Mesodermal cell (in vitro differentiated cells): ENCODE data around the gene MYO7B.

Experiments
- H3K27ac ChIP-seq: 2 replicates; pipeline ENCODE4 v1.7.0; 2013; ENCODE audit warnings: mild to moderate bottlenecking, low read depth, low read length, moderate library complexity; ENCODE audit not compliant: severe bottlenecking
- H3K36me3 ChIP-seq: 2 replicates; pipeline ENCODE4 v1.7.1; 2013; ENCODE audit warnings: mild to moderate bottlenecking, low read length, moderate library complexity; ENCODE audit not compliant: control insufficient read depth, insufficient read depth
- H3K4me1 ChIP-seq: one replicate; pipeline ENCODE4 v1.7.1; 2013; ENCODE audit warnings: mild to moderate bottlenecking, low read length; ENCODE audit not compliant: insufficient read depth, control insufficient read depth, poor library complexity, severe bottlenecking
- H3K4me3 ChIP-seq: 2 replicates; pipeline ENCODE4 v1.7.0; 2013; ENCODE audit warnings: low read length, control low read depth, mild to moderate bottlenecking; ENCODE audit not compliant: insufficient read depth, poor library complexity, severe bottlenecking; ENCODE audit errors: extremely low read depth
- H3K9me3 ChIP-seq: 2 replicates; pipeline ENCODE4 v1.7.1; 2013; ENCODE audit warnings: mild to moderate bottlenecking, low read length, moderate library complexity; ENCODE audit not compliant: control insufficient read depth
- WGBS, 2 experiments: methylation state at CpG; one replicate each; pipeline ENCODE4 v1.1.5; 2013; ENCODE audit warnings: missing lambda C conversion rate in 2 of 2; ENCODE audit not compliant: insufficient coverage in 2 of 2; 5-methylcytosine and 5-hydroxymethylcytosine counted together

The MYO7B gene

DNA sequence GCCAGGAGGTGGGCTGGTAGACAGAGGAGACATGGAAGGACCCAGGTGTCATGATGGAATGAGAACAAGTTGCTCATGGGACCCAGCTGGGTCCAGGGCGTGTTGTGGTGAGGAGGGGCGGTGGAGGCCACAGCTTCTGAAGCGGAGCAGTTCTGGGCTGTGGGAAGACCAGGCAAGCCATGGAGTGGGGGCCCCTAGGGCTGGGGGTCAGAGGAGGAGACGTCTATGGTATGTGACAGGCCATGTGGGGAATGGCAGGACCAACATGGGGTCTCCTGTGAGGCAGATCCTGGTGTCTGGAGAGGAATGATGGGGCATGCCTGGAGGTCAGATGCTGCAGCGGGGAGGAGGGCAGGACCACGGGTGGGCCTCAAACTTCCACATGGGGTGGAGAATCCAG is 16.9 kb downstream of the MYO7B start:
- H3K4me1 ChIP-seq = no peaks in the 10 kb centered on the region
- 87 to 90% methylated on average over 5 to 6 of the region's 6 CpGs for WGBS, 2 experiments

DNA sequence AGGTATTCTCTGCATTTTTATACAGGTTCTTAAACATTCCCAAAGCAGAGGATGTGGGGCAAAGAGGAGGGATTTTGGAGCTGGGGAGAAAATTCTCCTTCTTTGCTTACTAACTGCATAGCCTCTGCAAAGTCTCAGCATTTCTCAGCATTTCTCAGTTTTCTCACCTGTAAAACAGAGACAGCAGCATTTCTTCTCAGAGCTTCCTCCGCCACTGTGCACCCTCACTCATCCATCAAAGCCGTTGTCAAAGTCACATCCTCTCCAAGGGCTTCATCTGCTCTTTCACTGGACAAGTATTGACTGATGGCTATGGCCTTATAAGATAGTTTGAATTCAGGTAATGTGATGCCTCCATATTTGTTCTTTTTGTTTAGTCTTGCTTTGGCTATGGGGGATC is 17.4 kb downstream of the MYO7B start:
- Histone ChIP-seq H3K9me3 (no peaks in the 10 kb centered on the region), H3K27ac (no peak overlapping the region), H3K4me1 (no peaks in the 10 kb centered on the region), H3K4me3 (no peak overlapping the region), H3K36me3 (no peaks in the 10 kb centered on the region)
- 86% methylated on average over 2 of the region's 2 CpGs; no CpG with 5 or more reads in 1 of the 2 experiments for WGBS, 2 experiments

More for the DNA sequence above, 16.9 kb downstream of the MYO7B start:
- no peak overlapping the region for H3K4me3 ChIP-seq
- H3K27ac ChIP-seq = no peak overlapping the region
- no peaks in the 10 kb centered on the region for H3K36me3 ChIP-seq
- no peaks in the 10 kb centered on the region for H3K9me3 ChIP-seq

DNA sequence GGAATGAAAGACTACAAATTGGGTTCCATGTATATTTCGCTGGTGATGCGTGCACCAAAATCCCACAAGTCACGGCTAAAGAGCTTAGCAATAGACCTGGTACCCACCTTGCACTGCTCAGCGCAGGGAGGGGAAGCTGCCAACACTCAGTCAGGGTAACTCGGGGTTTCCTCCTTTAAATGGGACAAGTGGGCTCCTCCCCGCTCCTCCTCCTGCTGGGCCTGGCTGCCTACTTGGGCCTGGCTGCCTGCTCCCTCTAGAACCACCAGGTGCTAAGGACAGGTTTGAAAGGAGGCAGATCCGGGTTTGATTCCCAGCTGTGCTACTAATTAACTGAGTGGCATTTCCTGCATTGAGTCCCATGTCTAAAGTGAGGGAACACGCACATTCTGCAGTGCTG is 23.4 kb downstream of the MYO7B start:
- H3K36me3 ChIP-seq = no peaks in the 10 kb centered on the region
- H3K9me3 ChIP-seq = no peaks in the 10 kb centered on the region
- no peak overlapping the region for H3K27ac ChIP-seq
- no peaks in the 10 kb centered on the region for H3K4me1 ChIP-seq
- WGBS, 2 experiments = 85 to 91% methylated on average over 7 to 8 of the region's 8 CpGs
- H3K4me3 ChIP-seq = no peak overlapping the region

- Histone ChIP-seq H3K4me3 (no peak overlapping the region), H3K36me3 (no peaks in the 10 kb centered on the region)
- 69 to 89% methylated on average over 4 of the region's 5 CpGs for WGBS, 2 experiments
Observed at GRCh38 chr2:127559454-127559853, 24.0 kb downstream of the MYO7B start.

GRCh38 chr2:127560201-127560930 is 24.9 kb downstream of the MYO7B start:
- no peaks in the 10 kb centered on the region for H3K36me3 ChIP-seq
- H3K4me1 ChIP-seq = no peaks in the 10 kb centered on the region
- H3K27ac ChIP-seq = no peak overlapping the region
- no peak overlapping the region for H3K4me3 ChIP-seq
- no peaks in the 10 kb centered on the region for H3K9me3 ChIP-seq
- WGBS, 2 experiments = 86 to 96% methylated on average over 8 to 13 of the region's 13 CpGs

More at GRCh38 chr2:127559454-127559853, 24.0 kb downstream of the MYO7B start:
- H3K9me3 ChIP-seq = no peaks in the 10 kb centered on the region
- no peaks in the 10 kb centered on the region for H3K4me1 ChIP-seq
- no peak overlapping the region for H3K27ac ChIP-seq

- Histone ChIP-seq H3K9me3 (no peaks in the 10 kb centered on the region), H3K4me3 (no peak overlapping the region), H3K4me1 (no peaks in the 10 kb centered on the region), H3K36me3 (no peaks in the 10 kb centered on the region), H3K27ac (no peak overlapping the region)
- WGBS, 2 experiments = 88 to 98% methylated on average over 5 of the region's 5 CpGs
Observed at GRCh38 chr2:127560931-127561280, 25.4 kb downstream of the MYO7B start.

DNA sequence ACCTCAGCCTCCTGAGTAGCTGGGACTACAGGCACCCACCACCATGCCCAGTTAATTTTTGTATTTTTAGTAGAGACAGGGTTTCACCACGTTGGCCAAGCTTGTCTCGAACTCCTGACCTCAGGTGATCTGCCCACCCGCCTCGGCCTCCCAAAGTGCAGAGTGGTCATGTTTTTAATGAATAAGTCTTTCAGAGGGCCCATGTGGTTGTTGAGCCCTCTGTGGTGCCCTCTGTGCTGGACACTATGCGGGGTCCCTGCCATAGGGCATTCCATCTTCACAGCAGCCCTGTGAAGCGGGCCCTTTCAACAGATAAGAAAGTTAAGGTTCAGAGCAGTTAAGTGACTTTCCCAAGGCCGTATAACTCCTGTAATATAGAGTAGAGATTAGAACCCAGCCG is 25.9 kb downstream of the MYO7B start:
- no peaks in the 10 kb centered on the region for H3K4me1 ChIP-seq
- WGBS, 2 experiments = 89 to 93% methylated on average over 4 to 7 of the region's 8 CpGs
- H3K27ac ChIP-seq = no peak overlapping the region
- H3K36me3 ChIP-seq = no peaks in the 10 kb centered on the region
- H3K9me3 ChIP-seq = no peaks in the 10 kb centered on the region
- no peak overlapping the region for H3K4me3 ChIP-seq

- Histone ChIP-seq H3K4me3 (no peak overlapping the region), H3K27ac (no peak overlapping the region), H3K36me3 (no peaks in the 10 kb centered on the region), H3K4me1 (no peaks in the 10 kb centered on the region), H3K9me3 (no peaks in the 10 kb centered on the region)
- 100% methylated on average over 1 of the region's 2 CpGs; no CpG with 5 or more reads in 1 of the 2 experiments for WGBS, 2 experiments
Observed at GRCh38 chr2:127562936-127563335, 27.5 kb downstream of the MYO7B start.

DNA sequence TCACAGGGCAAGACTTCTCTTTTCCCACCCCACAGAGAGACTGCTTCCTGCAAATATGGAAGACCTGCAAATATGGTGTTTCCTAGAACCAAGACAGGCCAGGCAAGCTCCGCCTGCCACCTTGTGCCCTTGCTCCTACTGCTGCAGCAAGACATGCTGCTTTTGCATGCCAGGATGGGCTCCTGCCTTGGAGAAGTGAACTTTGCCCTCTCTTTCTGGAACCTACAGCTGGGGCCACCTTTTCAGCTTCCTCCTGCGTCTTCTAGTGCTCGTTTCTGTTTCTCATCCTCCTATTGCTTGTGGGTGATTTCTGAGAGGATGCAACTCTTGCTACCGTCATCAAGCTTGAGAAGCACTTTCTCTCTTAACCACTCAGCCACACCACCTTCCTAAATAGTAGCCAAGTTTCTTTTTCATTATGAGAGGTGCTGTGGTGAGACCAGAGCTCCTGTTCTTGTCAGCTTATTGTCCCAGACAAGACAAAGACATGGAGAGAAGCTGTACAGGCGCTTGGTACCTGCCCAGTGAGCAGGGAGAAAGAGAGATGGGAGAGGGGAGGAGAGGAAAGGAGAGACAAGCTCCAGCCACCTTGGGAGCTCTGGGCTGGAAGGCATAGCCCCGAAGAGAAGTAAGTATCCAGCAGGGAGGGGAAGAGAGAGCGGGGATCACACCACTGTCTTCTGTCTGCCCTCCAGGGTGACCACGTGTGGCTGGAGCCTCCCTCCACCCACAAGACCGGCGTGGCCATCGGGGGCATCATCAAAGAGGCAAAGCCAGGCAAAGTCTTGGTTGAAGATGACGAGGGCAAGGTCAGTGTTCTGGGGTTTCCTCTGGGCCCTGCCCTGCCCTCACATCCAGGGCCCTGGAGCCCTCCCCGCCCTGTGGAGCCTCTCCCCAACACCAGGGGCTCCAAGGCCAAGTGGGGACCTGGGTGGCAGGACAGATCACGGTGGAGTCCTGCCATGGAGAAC is 28.3 kb downstream of the MYO7B start:
- Histone ChIP-seq H3K27ac (no peak overlapping the region), H3K4me1 (no peaks in the 10 kb centered on the region), H3K36me3 (no peaks in the 10 kb centered on the region), H3K9me3 (no peaks in the 10 kb centered on the region), H3K4me3 (no peak overlapping the region)
- WGBS, 2 experiments = 93 to 96% methylated on average over 8 to 10 of the region's 14 CpGs

- no peaks in the 10 kb centered on the region for H3K36me3 ChIP-seq
- WGBS, 2 experiments = 90 to 92% methylated on average over 9 to 10 of the region's 11 CpGs
- no peak overlapping the region for H3K4me3 ChIP-seq
- H3K27ac ChIP-seq = no peak overlapping the region
- no peaks in the 10 kb centered on the region for H3K4me1 ChIP-seq
- no peaks in the 10 kb centered on the region for H3K9me3 ChIP-seq
Observed at GRCh38 chr2:127564429-127565260, 29.2 kb downstream of the MYO7B start.
